GM18508 (cell line): ENCODE results near the gene FNDC3B.
A peak's percentile ranks its signal among the peaks of the same experiment; 100 is the strongest.

ENCODE experiments used
- ATAC-seq: cut with Tn5 transposase; IDR thresholded peaks from one replicate; pipeline ENCODE4 v1.9.1; 2021; ENCODE audit warnings: moderate number of reproducible peaks; ENCODE audit not compliant: insufficient read depth, unreplicated experiment

FNDC3B gene

GRCh38 chr3:172131746-172132145 is 92.4 kb downstream of the FNDC3B start:
- no peak for ATAC-seq

- no peak for ATAC-seq
These were observed 92.8 kb downstream of the FNDC3B start for GRCh38 chr3:172132159-172132586.

- ATAC-seq: no peak
These were observed 93.4 kb downstream of the FNDC3B start for GRCh38 chr3:172132721-172133311.

GRCh38 chr3:172133838-172134237 is 94.5 kb downstream of the FNDC3B start:
- no peak for ATAC-seq

GRCh38 chr3:172134352-172134751 is 95.0 kb downstream of the FNDC3B start:
- ATAC-seq: no peak

GRCh38 chr3:172135185-172135584 is 95.8 kb downstream of the FNDC3B start:
- no peak for ATAC-seq

GRCh38 chr3:172135820-172136219 is 96.4 kb downstream of the FNDC3B start:
- no peak for ATAC-seq

GRCh38 chr3:172136330-172136729 is 97.0 kb downstream of the FNDC3B start:
- no peak for ATAC-seq

GRCh38 chr3:172137287-172138192 is 98.2 kb downstream of the FNDC3B start:
- no peak for ATAC-seq

- no peak for ATAC-seq
These were observed 98.8 kb downstream of the FNDC3B start for GRCh38 chr3:172138193-172138537.

GRCh38 chr3:172138792-172139507 is 99.6 kb downstream of the FNDC3B start:
- no peak for ATAC-seq

GRCh38 chr3:172139528-172140276 is 100.3 kb downstream of the FNDC3B start:
- no peak for ATAC-seq

- no peak for ATAC-seq
These were observed 101.4 kb downstream of the FNDC3B start for GRCh38 chr3:172140499-172141391.

GRCh38 chr3:172142051-172142863 is 102.9 kb downstream of the FNDC3B start:
- peak; percentile 75 for ATAC-seq

- ATAC-seq: no peak
These were observed 103.6 kb downstream of the FNDC3B start for GRCh38 chr3:172142864-172143451.

GRCh38 chr3:172143739-172144497 is 104.5 kb downstream of the FNDC3B start:
- ATAC-seq: no peak

- ATAC-seq: no peak
These were observed 105.2 kb downstream of the FNDC3B start for GRCh38 chr3:172144601-172145000.
